ENCODE data around the gene CCDC170. TPM values are rescaled to one million over a fixed set of nuclear protein-coding genes. Genes with fewer than 3 reads are reported as not detected.
A peak's percentile ranks its signal among the peaks of the same experiment; 100 is the strongest.

The CCDC170 gene
- total and polyA plus RNA-seq, 12 donors, result 0.13 to 1.6 (median 0.35) TPM

DNA sequence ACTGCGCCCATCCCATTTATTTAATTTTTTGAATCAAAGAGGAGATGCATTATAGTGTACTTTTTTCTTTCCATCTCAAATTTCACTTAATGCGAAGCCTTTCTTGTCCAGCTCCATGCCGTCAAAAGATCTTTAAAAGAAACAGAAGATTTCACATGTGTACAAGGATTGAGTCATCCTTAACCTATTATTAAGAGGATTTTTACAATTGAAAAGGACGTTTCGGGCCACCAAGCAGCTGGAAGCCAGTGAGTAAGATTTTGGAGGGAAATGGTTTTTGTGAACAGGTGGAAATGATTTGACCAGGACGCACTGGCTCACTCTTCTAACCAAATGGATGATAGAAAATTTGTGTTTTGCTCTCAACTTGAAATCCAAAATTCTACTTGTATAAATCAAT, 15.1 kb upstream of the CCDC170 start:
- intact Hi-C loops (cut with DNase I), result loop anchor here in 7 of 10 donors (5.0 to 10.0 kb wide), 5 partner anchors 36 to 584 kb away; no protein-coding TSS in a partner anchor
- ATAC-seq, result no peak

DNA sequence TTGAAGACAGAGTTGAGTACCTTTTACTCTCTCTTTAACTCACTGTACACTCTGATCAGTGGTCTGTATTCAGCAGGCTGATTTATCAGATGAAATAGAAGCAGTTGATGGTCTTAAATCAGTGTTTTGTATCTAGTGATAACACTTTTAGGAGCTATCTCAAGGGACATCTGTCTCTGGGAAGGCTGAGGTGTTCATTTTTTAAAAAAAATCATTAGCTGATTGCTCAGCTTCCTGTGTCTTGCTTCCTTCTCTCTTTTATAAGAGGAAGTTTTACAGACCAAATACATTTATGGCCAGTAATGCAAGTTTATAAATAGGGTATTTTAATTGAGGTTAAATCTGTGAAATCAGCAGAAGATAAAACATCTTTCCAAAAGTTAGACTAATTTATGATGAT, 12.0 kb upstream of the CCDC170 start:
- no peaks in the 10 kb centered on the region for H3K36me3 ChIP-seq
- H3K27me3 ChIP-seq, result no peaks in the 10 kb centered on the region
- H3K4me3 ChIP-seq, result no peak overlapping the region
- H3K9me3 ChIP-seq, result no peaks in the 10 kb centered on the region
- DNase-seq, result no peak
- peaks cover 0 to 37% (median 0%) of the 10 kb centered on the region in 9 donors for H3K4me1 ChIP-seq
- intact Hi-C loops (cut with DNase I), result no loop called here
- peak overlapping the region in 3 of 10 donors; percentile 10 to 88 (median 32) for H3K27ac ChIP-seq
- TF ChIP-seq, protein P1, sequence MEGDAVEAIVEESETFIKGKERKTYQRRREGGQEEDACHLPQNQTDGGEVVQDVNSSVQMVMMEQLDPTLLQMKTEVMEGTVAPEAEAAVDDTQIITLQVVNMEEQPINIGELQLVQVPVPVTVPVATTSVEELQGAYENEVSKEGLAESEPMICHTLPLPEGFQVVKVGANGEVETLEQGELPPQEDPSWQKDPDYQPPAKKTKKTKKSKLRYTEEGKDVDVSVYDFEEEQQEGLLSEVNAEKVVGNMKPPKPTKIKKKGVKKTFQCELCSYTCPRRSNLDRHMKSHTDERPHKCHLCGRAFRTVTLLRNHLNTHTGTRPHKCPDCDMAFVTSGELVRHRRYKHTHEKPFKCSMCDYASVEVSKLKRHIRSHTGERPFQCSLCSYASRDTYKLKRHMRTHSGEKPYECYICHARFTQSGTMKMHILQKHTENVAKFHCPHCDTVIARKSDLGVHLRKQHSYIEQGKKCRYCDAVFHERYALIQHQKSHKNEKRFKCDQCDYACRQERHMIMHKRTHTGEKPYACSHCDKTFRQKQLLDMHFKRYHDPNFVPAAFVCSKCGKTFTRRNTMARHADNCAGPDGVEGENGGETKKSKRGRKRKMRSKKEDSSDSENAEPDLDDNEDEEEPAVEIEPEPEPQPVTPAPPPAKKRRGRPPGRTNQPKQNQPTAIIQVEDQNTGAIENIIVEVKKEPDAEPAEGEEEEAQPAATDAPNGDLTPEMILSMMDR (IDR thresholded peaks at IDR 0.05), result no peak
- no peak for ATAC-seq

More for the DNA sequence above, 15.1 kb upstream of the CCDC170 start:
- 91 to 92% methylated on average over 6 of the region's 6 CpGs for WGBS, 2 donors
- no peaks in the 10 kb centered on the region for H3K9me3 ChIP-seq
- no peak overlapping the region for H3K27ac ChIP-seq
- no peak overlapping the region for H3K4me3 ChIP-seq
- H3K4me1 ChIP-seq, result peaks cover 0 to 35% (median 6%) of the 10 kb centered on the region in 9 donors
- no peak for DNase-seq
- no peaks in the 10 kb centered on the region for H3K27me3 ChIP-seq
- TF ChIP-seq, protein P1 (IDR thresholded peaks at IDR 0.05), result no peak
- no peaks in the 10 kb centered on the region for H3K36me3 ChIP-seq

DNA sequence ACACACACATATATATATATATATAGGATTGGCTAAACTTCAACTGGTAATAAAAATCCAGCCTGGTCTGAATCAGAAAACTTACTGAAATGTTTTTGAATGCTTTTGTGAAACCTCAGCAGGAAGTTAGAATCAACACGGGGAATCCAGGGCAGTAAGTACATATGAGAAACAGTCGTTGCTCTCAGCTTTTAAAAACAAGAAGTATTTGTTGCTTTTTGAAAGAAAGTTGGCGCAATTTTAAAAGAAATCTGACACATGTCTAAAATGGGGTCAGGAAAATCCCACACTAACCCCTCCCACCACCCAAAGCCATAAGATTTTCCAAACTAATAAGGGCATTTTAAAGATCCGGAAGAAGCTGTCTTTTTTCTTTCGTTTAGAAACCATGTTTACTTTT, 11.5 kb upstream of the CCDC170 start:
- peak overlapping the region in 6 of 10 donors; percentile 27 to 88 (median 42) for H3K27ac ChIP-seq
- TF ChIP-seq, protein P1 (IDR thresholded peaks at IDR 0.05), result no peak
- DNase-seq (no peak), ATAC-seq (peak in 3 of 8 donors; percentile 9 to 33 (median 27))
- H3K27me3 ChIP-seq, result no peaks in the 10 kb centered on the region
- no peaks in the 10 kb centered on the region for H3K9me3 ChIP-seq
- intact Hi-C loops (cut with DNase I), result no loop called here
- H3K4me3 ChIP-seq, result peak overlapping the region in 6 of 10 donors; percentile 0 to 25 (median 18)
- no peaks in the 10 kb centered on the region for H3K36me3 ChIP-seq
- WGBS, 2 donors, result 36 to 61% methylated on average over 5 of the region's 5 CpGs
- H3K4me1 ChIP-seq, result peaks cover 0 to 37% (median 0%) of the 10 kb centered on the region in 9 donors

DNA sequence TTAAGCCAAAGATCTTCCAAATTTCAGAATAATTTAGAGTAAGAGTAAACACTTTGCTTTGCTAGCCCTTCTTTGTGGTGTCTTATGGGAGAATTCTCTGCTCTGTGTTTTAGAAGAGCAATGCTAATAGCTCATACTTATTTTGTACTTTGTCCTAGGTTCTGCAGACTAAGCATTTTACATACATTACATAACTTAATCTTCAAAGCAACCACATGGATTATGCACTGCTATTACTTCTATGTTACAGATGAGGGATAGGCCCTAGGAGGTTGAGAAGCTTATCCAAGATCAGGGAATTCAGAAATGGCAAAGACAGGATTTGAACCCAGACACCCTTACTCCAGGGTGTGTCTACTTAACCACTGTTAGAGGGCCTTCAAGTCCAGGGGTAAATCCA, 9.8 kb upstream of the CCDC170 start:
- no peak for ATAC-seq
- no peak for DNase-seq
- Histone ChIP-seq H3K27ac (peak overlapping the region in 1 of 10 donors; percentile 88), H3K9me3 (no peaks in the 10 kb centered on the region), H3K36me3 (no peaks in the 10 kb centered on the region), H3K4me1 (peaks cover 0 to 37% (median 0%) of the 10 kb centered on the region in 9 donors), H3K4me3 (no peak overlapping the region), H3K27me3 (no peaks in the 10 kb centered on the region)
- intact Hi-C loops (cut with DNase I), result no loop called here
- TF ChIP-seq, protein P1 (IDR thresholded peaks at IDR 0.05), result no peak
